ENCODE data around the gene NDST3. TPM values are rescaled to one million over a fixed set of nuclear protein-coding genes. Genes with fewer than 3 reads are reported as not detected.

The NDST3 gene
- 0.04 TPM for total RNA-seq
- under 1 TPM in 5 of 8 donors, not detected in 3; 0.03 to 0.20 (median 0.08) TPM for polyA plus RNA-seq (ENCODE audit: insufficient read depth in 1 of 8, insufficient read length in 8 of 8, low replicate concordance in 1 of 8)
- long read RNA-seq, donor 1: 0 reads
- long read RNA-seq, donor 2: 0 reads
- long read RNA-seq, donor 3: 0 reads
- long read RNA-seq, donor 4: 0 reads
- long read RNA-seq, donor 5: 0 reads
- long read RNA-seq, donor 6: 0 reads
- long read RNA-seq, donor 7: 0 reads
- long read RNA-seq, donor 8: 0 reads
- long read RNA-seq, donor 9: 0 reads
- long read RNA-seq, donor 10: 0 reads
- long read RNA-seq, donor 11: 0 reads

GRCh38 chr4:118034053-118034785, at the start of gene NDST3:
Gene NDST3, plus strand, starts transcription at chr4:118034486. Its CDS starts 19,425 bp downstream, at chr4:118053911.
- WGBS (ENCODE audit: insufficient coverage): no CpG with 5 or more reads among the region's 11 CpGs
- peak; percentile 73 for DNase-seq
- Histone ChIP-seq H3K36me3 (ENCODE audit: control insufficient read depth, insufficient read depth, low read length) (no peaks in the 10 kb centered on the region), H3K9me3 (replicated peaks; ENCODE audit: control insufficient read depth, low read depth, low read length) (no peaks in the 10 kb centered on the region), H3K27me3 (ENCODE audit: control insufficient read depth, insufficient read depth, low read length) (peaks cover 19% of the 10 kb centered on the region), H3K27ac (ENCODE audit: low read length) (no peak within 1 kb of the TSS), H3K4me3 (ENCODE audit: low read length) (peak within 1 kb of the TSS; percentile 37), H3K4me1 (ENCODE audit: control insufficient read depth, insufficient read depth, low read length) (peaks cover 5% of the 10 kb centered on the region)

GRCh38 chr4:117986321-117986720, 48.0 kb upstream of the NDST3 start:
- H3K27ac ChIP-seq (ENCODE audit: low read length): no peak overlapping the region
- no peaks in the 10 kb centered on the region for H3K9me3 ChIP-seq (replicated peaks; ENCODE audit: control insufficient read depth, low read depth, low read length)
- no peaks in the 10 kb centered on the region for H3K27me3 ChIP-seq (ENCODE audit: control insufficient read depth, insufficient read depth, low read length)
- no peaks in the 10 kb centered on the region for H3K36me3 ChIP-seq (ENCODE audit: control insufficient read depth, insufficient read depth, low read length)
- no peak overlapping the region for H3K4me3 ChIP-seq (ENCODE audit: low read length)
- no peaks in the 10 kb centered on the region for H3K4me1 ChIP-seq (ENCODE audit: control insufficient read depth, insufficient read depth, low read length)
- DNase-seq: no peak
- 35% methylated on average over 2 of the region's 2 CpGs for WGBS (ENCODE audit: insufficient coverage)

GRCh38 chr4:117987464-117987863, 46.8 kb upstream of the NDST3 start:
- H3K27me3 ChIP-seq (ENCODE audit: control insufficient read depth, insufficient read depth, low read length): no peaks in the 10 kb centered on the region
- DNase-seq: no peak
- H3K4me1 ChIP-seq (ENCODE audit: control insufficient read depth, insufficient read depth, low read length): no peaks in the 10 kb centered on the region
- H3K9me3 ChIP-seq (replicated peaks; ENCODE audit: control insufficient read depth, low read depth, low read length): no peaks in the 10 kb centered on the region
- 63% methylated on average over 1 of the region's 1 CpG for WGBS (ENCODE audit: insufficient coverage)
- H3K4me3 ChIP-seq (ENCODE audit: low read length): no peak overlapping the region
- H3K36me3 ChIP-seq (ENCODE audit: control insufficient read depth, insufficient read depth, low read length): no peaks in the 10 kb centered on the region
- no peak overlapping the region for H3K27ac ChIP-seq (ENCODE audit: low read length)

GRCh38 chr4:117996891-117997290, 37.4 kb upstream of the NDST3 start:
- H3K4me1 ChIP-seq (ENCODE audit: control insufficient read depth, insufficient read depth, low read length): no peaks in the 10 kb centered on the region
- no peak for DNase-seq
- no peak overlapping the region for H3K27ac ChIP-seq (ENCODE audit: low read length)
- H3K36me3 ChIP-seq (ENCODE audit: control insufficient read depth, insufficient read depth, low read length): no peaks in the 10 kb centered on the region
- H3K27me3 ChIP-seq (ENCODE audit: control insufficient read depth, insufficient read depth, low read length): no peaks in the 10 kb centered on the region
- H3K9me3 ChIP-seq (replicated peaks; ENCODE audit: control insufficient read depth, low read depth, low read length): no peaks in the 10 kb centered on the region
- no CpG with 5 or more reads among the region's 2 CpGs for WGBS (ENCODE audit: insufficient coverage)
- no peak overlapping the region for H3K4me3 ChIP-seq (ENCODE audit: low read length)

- Histone ChIP-seq H3K4me1 (ENCODE audit: control insufficient read depth, insufficient read depth, low read length) (no peaks in the 10 kb centered on the region), H3K27ac (ENCODE audit: low read length) (no peak overlapping the region)
- no CpG with 5 or more reads among the region's 2 CpGs for WGBS (ENCODE audit: insufficient coverage)
These were observed 30.2 kb upstream of the NDST3 start for GRCh38 chr4:118004088-118004487.

GRCh38 chr4:118005883-118006282, 28.4 kb upstream of the NDST3 start:
- WGBS (ENCODE audit: insufficient coverage): 88% methylated on average over 1 of the region's 3 CpGs
- H3K36me3 ChIP-seq (ENCODE audit: control insufficient read depth, insufficient read depth, low read length): no peaks in the 10 kb centered on the region
- DNase-seq: peak; percentile 1

More at GRCh38 chr4:118004088-118004487, 30.2 kb upstream of the NDST3 start:
- Histone ChIP-seq H3K9me3 (replicated peaks; ENCODE audit: control insufficient read depth, low read depth, low read length) (no peaks in the 10 kb centered on the region), H3K4me3 (ENCODE audit: low read length) (no peak overlapping the region), H3K27me3 (ENCODE audit: control insufficient read depth, insufficient read depth, low read length) (no peaks in the 10 kb centered on the region), H3K36me3 (ENCODE audit: control insufficient read depth, insufficient read depth, low read length) (no peaks in the 10 kb centered on the region)
- no peak for DNase-seq

GRCh38 chr4:118012142-118012541, 22.1 kb upstream of the NDST3 start:
- Histone ChIP-seq H3K9me3 (replicated peaks; ENCODE audit: control insufficient read depth, low read depth, low read length) (no peaks in the 10 kb centered on the region), H3K36me3 (ENCODE audit: control insufficient read depth, insufficient read depth, low read length) (no peaks in the 10 kb centered on the region), H3K4me3 (ENCODE audit: low read length) (no peak overlapping the region), H3K27me3 (ENCODE audit: control insufficient read depth, insufficient read depth, low read length) (no peaks in the 10 kb centered on the region), H3K27ac (ENCODE audit: low read length) (no peak overlapping the region), H3K4me1 (ENCODE audit: control insufficient read depth, insufficient read depth, low read length) (no peaks in the 10 kb centered on the region)
- 100% methylated on average over 1 of the region's 2 CpGs for WGBS (ENCODE audit: insufficient coverage)
- no peak for DNase-seq

More at GRCh38 chr4:118005883-118006282, 28.4 kb upstream of the NDST3 start:
- Histone ChIP-seq H3K9me3 (replicated peaks; ENCODE audit: control insufficient read depth, low read depth, low read length) (no peaks in the 10 kb centered on the region), H3K27ac (ENCODE audit: low read length) (no peak overlapping the region), H3K27me3 (ENCODE audit: control insufficient read depth, insufficient read depth, low read length) (no peaks in the 10 kb centered on the region), H3K4me3 (ENCODE audit: low read length) (no peak overlapping the region), H3K4me1 (ENCODE audit: control insufficient read depth, insufficient read depth, low read length) (no peaks in the 10 kb centered on the region)

- WGBS (ENCODE audit: insufficient coverage): no CpG with 5 or more reads among the region's 3 CpGs
- Histone ChIP-seq H3K4me3 (ENCODE audit: low read length) (no peak overlapping the region), H3K9me3 (replicated peaks; ENCODE audit: control insufficient read depth, low read depth, low read length) (no peaks in the 10 kb centered on the region), H3K27ac (ENCODE audit: low read length) (no peak overlapping the region), H3K36me3 (ENCODE audit: control insufficient read depth, insufficient read depth, low read length) (no peaks in the 10 kb centered on the region), H3K27me3 (ENCODE audit: control insufficient read depth, insufficient read depth, low read length) (no peaks in the 10 kb centered on the region), H3K4me1 (ENCODE audit: control insufficient read depth, insufficient read depth, low read length) (no peaks in the 10 kb centered on the region)
- no peak for DNase-seq
These were observed 19.5 kb upstream of the NDST3 start for GRCh38 chr4:118014831-118015230.

- Histone ChIP-seq H3K9me3 (replicated peaks; ENCODE audit: control insufficient read depth, low read depth, low read length) (no peaks in the 10 kb centered on the region), H3K36me3 (ENCODE audit: control insufficient read depth, insufficient read depth, low read length) (no peaks in the 10 kb centered on the region)
- DNase-seq: no peak
These were observed 15.7 kb upstream of the NDST3 start for GRCh38 chr4:118018381-118019145.

GRCh38 chr4:118026806-118027205, 7.5 kb upstream of the NDST3 start:
- Histone ChIP-seq H3K27ac (ENCODE audit: low read length) (no peak overlapping the region), H3K9me3 (replicated peaks; ENCODE audit: control insufficient read depth, low read depth, low read length) (no peaks in the 10 kb centered on the region), H3K4me1 (ENCODE audit: control insufficient read depth, insufficient read depth, low read length) (no peaks in the 10 kb centered on the region), H3K27me3 (ENCODE audit: control insufficient read depth, insufficient read depth, low read length) (no peaks in the 10 kb centered on the region), H3K4me3 (ENCODE audit: low read length) (no peak overlapping the region), H3K36me3 (ENCODE audit: control insufficient read depth, insufficient read depth, low read length) (no peaks in the 10 kb centered on the region)
- no peak for DNase-seq
- no CpG with 5 or more reads among the region's 1 CpG for WGBS (ENCODE audit: insufficient coverage)

More at GRCh38 chr4:118018381-118019145, 15.7 kb upstream of the NDST3 start:
- H3K27ac ChIP-seq (ENCODE audit: low read length): no peak overlapping the region
- no peaks in the 10 kb centered on the region for H3K4me1 ChIP-seq (ENCODE audit: control insufficient read depth, insufficient read depth, low read length)
- no peaks in the 10 kb centered on the region for H3K27me3 ChIP-seq (ENCODE audit: control insufficient read depth, insufficient read depth, low read length)
- no peak overlapping the region for H3K4me3 ChIP-seq (ENCODE audit: low read length)
